ENCODE measurements around the gene HFE.

HFE gene

DNA sequence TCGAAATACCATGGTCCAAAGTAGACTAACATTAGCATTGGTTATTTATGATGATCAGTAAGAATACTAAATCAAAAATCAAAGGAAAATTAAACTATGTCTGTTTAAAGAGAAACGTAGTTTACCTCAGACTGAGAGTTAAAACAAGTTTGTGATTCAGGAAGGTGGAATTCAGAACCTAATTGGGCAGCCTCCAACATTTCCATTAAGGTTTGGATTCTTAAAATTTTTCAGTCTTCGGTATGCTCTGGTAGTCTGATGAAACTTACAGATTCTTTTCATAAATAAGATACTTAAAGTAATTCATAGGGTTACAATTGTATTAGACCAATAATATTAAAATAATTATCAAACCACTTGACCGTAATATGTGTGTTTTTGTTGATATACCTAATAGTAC, 18.6 kb downstream of the HFE start:
- CTCF ChIA-PET, result interaction anchor here (0.6 kb wide), 1 partner anchor 99 kb away, joined by 3 read pairs; no protein-coding TSS in a partner anchor

DNA sequence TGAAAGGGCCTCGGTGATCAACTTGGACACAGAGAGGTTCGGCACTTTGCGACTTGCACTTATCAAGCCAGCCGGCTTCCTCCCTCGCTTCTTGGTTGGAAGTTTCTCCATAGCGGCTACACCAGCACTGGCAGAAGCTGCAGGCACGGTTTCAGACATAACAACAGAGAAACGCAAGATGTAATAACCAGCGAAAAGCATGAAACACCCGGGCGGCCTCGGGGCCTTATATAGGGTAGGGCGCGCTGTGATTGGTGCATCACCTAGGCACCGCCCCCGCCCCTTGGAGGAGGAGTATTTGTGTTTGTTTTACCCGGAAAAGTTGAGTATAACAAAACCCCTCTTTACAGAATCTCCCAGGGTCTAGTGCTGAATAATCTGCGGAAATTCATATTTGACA, 20.7 kb downstream of the HFE start:
- POLR2A ChIA-PET, result interaction anchor here (3.3 to 5.1 kb wide), 2 partner anchors 16 to 49 kb away, joined by 21 to 43 read pairs; a partner anchor contains a TSS
- H3K4me3 ChIP-seq (ENCODE audit: low read depth, low read length), result no peak overlapping the region
- CTCF ChIA-PET, result interaction anchor here (0.6 to 1.6 kb wide), 2 partner anchors 11 to 214 kb away, joined by 3 to 8 read pairs; no protein-coding TSS in a partner anchor
- TF ChIP-seq ZNF549 (tag by site-specific recombination; IDR thresholded peaks at IDR 0.05), result no peak
- no peak for TF ChIP-seq ZNF366 (tag by site-specific recombination; conservative IDR thresholded peaks at IDR 0.05)
- no peak for TF ChIP-seq KLF10 (tag by site-specific recombination; IDR thresholded peaks at IDR 0.05)
- TF ChIP-seq ZNF274 (IDR thresholded peaks at IDR 0.05; ENCODE audit: low read length), result no peak
- TF ChIP-seq ZNF274 (tag by site-specific recombination; IDR thresholded peaks at IDR 0.05; ENCODE audit: borderline replicate concordance), result no peak
- TF ChIP-seq GLIS1 (tag by site-specific recombination; IDR thresholded peaks at IDR 0.05), result no peak
- TF ChIP-seq ZNF521 (tag by site-specific recombination; IDR thresholded peaks at IDR 0.05), result no peak
- TF ChIP-seq WT1 (tag by site-specific recombination; IDR thresholded peaks at IDR 0.05), result no peak
- TF ChIP-seq ZNF175 (tag by site-specific recombination; IDR thresholded peaks at IDR 0.05), result no peak
- no peak for TF ChIP-seq GFI1B (tag by site-specific recombination; IDR thresholded peaks at IDR 0.05)
- no peak for TF ChIP-seq MYNN (tag by site-specific recombination; IDR thresholded peaks at IDR 0.05; ENCODE audit: borderline replicate concordance)
- TF ChIP-seq ZXDB (tag by site-specific recombination; IDR thresholded peaks at IDR 0.05), result no peak
- TF ChIP-seq ZNF677 (tag by site-specific recombination; IDR thresholded peaks at IDR 0.05), result no peak
- TF ChIP-seq OSR2 (tag by site-specific recombination; IDR thresholded peaks at IDR 0.05), result no peak
- no peak for TF ChIP-seq ZNF785 (tag by site-specific recombination; IDR thresholded peaks at IDR 0.05)
- TF ChIP-seq ZNF747 (tag by site-specific recombination; IDR thresholded peaks at IDR 0.05), result no peak
- no peak for TF ChIP-seq ZNF776 (tag by site-specific recombination; IDR thresholded peaks at IDR 0.05; ENCODE audit: borderline replicate concordance)
- no peak for TF ChIP-seq SP3 (tag by site-specific recombination; IDR thresholded peaks at IDR 0.05)
- TF ChIP-seq, protein P1, sequence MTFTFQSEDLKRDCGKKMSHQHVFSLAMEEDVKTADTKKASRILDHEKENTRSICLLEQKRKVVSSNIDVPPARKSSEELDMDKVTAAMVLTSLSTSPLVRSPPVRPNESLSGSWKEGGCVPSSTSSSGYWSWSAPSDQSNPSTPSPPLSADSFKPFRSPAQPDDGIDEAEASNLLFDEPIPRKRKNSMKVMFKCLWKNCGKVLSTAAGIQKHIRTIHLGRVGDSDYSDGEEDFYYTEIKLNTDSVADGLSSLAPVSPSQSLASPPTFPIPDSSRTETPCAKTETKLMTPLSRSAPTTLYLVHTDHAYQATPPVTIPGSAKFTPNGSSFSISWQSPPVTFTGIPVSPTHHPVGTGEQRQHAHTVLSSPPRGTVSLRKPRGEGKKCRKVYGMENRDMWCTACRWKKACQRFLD (tag by site-specific recombination; IDR thresholded peaks at IDR 0.05), result no peak

More for the DNA sequence above, 18.6 kb downstream of the HFE start:
- H3K27ac ChIP-seq (ENCODE audit: extremely low read depth, low read depth, low read length), result no peak overlapping the region
- POLR2A ChIA-PET, result interaction anchor here (3.3 to 5.1 kb wide), 2 partner anchors 18 to 52 kb away, joined by 21 to 43 read pairs; a partner anchor contains a TSS
- H3K36me3 ChIP-seq (ENCODE audit: control insufficient read depth in 2 of 2, insufficient read depth in 1 of 2, low read length in 2 of 2), result no peaks in the 10 kb centered on the region
- TF ChIP-seq, protein P2, sequence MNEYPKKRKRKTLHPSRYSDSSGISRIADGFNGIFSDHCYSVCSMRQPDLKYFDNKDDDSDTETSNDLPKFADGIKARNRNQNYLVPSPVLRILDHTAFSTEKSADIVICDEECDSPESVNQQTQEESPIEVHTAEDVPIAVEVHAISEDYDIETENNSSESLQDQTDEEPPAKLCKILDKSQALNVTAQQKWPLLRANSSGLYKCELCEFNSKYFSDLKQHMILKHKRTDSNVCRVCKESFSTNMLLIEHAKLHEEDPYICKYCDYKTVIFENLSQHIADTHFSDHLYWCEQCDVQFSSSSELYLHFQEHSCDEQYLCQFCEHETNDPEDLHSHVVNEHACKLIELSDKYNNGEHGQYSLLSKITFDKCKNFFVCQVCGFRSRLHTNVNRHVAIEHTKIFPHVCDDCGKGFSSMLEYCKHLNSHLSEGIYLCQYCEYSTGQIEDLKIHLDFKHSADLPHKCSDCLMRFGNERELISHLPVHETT (tag by site-specific recombination; IDR thresholded peaks at IDR 0.05), result no peak
- TF ChIP-seq ZNF423 (tag by site-specific recombination; IDR thresholded peaks at IDR 0.05) (no peak), ZFP37 (tag by site-specific recombination; IDR thresholded peaks at IDR 0.05) (no peak), SALL2 (tag by site-specific recombination; IDR thresholded peaks at IDR 0.05; ENCODE audit: borderline replicate concordance) (no peak), SCRT1 (tag by site-specific recombination; IDR thresholded peaks at IDR 0.05; ENCODE audit: borderline replicate concordance) (no peak), ZNF169 (tag by site-specific recombination; IDR thresholded peaks at IDR 0.05) (no peak), ZNF426 (tag by site-specific recombination; IDR thresholded peaks at IDR 0.05) (no peak), ZNF521 (tag by site-specific recombination; IDR thresholded peaks at IDR 0.05) (no peak), ZNF184 (tag by site-specific recombination; IDR thresholded peaks at IDR 0.05) (no peak)
- TF ChIP-seq, protein P3, sequence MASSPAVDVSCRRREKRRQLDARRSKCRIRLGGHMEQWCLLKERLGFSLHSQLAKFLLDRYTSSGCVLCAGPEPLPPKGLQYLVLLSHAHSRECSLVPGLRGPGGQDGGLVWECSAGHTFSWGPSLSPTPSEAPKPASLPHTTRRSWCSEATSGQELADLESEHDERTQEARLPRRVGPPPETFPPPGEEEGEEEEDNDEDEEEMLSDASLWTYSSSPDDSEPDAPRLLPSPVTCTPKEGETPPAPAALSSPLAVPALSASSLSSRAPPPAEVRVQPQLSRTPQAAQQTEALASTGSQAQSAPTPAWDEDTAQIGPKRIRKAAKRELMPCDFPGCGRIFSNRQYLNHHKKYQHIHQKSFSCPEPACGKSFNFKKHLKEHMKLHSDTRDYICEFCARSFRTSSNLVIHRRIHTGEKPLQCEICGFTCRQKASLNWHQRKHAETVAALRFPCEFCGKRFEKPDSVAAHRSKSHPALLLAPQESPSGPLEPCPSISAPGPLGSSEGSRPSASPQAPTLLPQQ (tag by site-specific recombination; IDR thresholded peaks at IDR 0.05), result no peak
- TF ChIP-seq, protein P4, sequence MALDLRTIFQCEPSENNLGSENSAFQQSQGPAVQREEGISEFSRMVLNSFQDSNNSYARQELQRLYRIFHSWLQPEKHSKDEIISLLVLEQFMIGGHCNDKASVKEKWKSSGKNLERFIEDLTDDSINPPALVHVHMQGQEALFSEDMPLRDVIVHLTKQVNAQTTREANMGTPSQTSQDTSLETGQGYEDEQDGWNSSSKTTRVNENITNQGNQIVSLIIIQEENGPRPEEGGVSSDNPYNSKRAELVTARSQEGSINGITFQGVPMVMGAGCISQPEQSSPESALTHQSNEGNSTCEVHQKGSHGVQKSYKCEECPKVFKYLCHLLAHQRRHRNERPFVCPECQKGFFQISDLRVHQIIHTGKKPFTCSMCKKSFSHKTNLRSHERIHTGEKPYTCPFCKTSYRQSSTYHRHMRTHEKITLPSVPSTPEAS (tag by site-specific recombination; IDR thresholded peaks at IDR 0.05), result no peak
- TF ChIP-seq, protein P5, sequence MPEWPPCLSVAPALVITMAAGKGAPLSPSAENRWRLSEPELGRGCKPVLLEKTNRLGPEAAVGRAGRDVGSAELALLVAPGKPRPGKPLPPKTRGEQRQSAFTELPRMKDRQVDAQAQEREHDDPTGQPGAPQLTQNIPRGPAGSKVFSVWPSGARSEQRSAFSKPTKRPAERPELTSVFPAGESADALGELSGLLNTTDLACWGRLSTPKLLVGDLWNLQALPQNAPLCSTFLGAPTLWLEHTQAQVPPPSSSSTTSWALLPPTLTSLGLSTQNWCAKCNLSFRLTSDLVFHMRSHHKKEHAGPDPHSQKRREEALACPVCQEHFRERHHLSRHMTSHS (tag by site-specific recombination; IDR thresholded peaks at IDR 0.05), result no peak
- H3K4me3 ChIP-seq (ENCODE audit: low read depth, low read length), result no peak overlapping the region
- H3K4me1 ChIP-seq (ENCODE audit: control insufficient read depth, insufficient read depth, low read length), result peaks cover 6% of the 10 kb centered on the region; the same call in 1 of the 2 replicates
- no peaks in the 10 kb centered on the region for H3K9me3 ChIP-seq (ENCODE audit: control insufficient read depth, insufficient read depth, low read depth, low read length)

More for the DNA sequence above, 20.7 kb downstream of the HFE start:
- Histone ChIP-seq H3K9me3 (ENCODE audit: control insufficient read depth, insufficient read depth, low read depth, low read length) (no peaks in the 10 kb centered on the region), H3K4me1 (ENCODE audit: control insufficient read depth, insufficient read depth, low read length) (peaks cover 4% of the 10 kb centered on the region; the same call in 1 of the 2 replicates), H3K36me3 (ENCODE audit: control insufficient read depth in 2 of 2, insufficient read depth in 1 of 2, low read length in 2 of 2) (no peaks in the 10 kb centered on the region), H3K27ac (ENCODE audit: extremely low read depth, low read depth, low read length) (no peak overlapping the region)
